Left ventricle myocardium inferior (tissue), 1 donor: ENCODE measurements around the gene CDK5RAP1. TPM values are rescaled to one million over a fixed set of nuclear protein-coding genes. Genes with fewer than 3 reads are reported as not detected.

Experiments used
- DNase-seq: peaks from one replicate; pipeline ENCODE4 v3.0.0-alpha.2; 2020
- H3K27ac ChIP-seq: fragments of 200-600 bp; replicated peaks from 2 replicates; pipeline ENCODE4 v1.8.0; 2021
- H3K27me3 ChIP-seq: fragments of 200-600 bp; 2 replicates; pipeline ENCODE4 v1.8.0; 2021; ENCODE audit warnings: low read depth
- H3K36me3 ChIP-seq: fragments of 200-600 bp; 2 replicates; pipeline ENCODE4 v1.8.0; 2021
- H3K4me1 ChIP-seq: fragments of 200-600 bp; 2 replicates; pipeline ENCODE4 v1.8.0; 2021
- H3K4me3 ChIP-seq: fragments of 200-600 bp; 2 replicates; pipeline ENCODE4 v1.8.0; 2021; ENCODE audit warnings: mild to moderate bottlenecking, moderate library complexity
- H3K9me3 ChIP-seq: fragments of 200-600 bp; replicated peaks from 2 replicates; pipeline ENCODE4 v1.8.0; 2021
- CTCF ChIP-seq: fragments of 200-600 bp; IDR thresholded peaks from 2 replicates; pipeline ENCODE4 v1.8.0; 2021; ENCODE audit warnings: antibody characterized with exemption, mild to moderate bottlenecking, borderline replicate concordance
- intact Hi-C: fragments of 100-400 bp; cut with micrococcal nuclease; formaldehyde crosslinking; loops from one replicate; pipeline ENCODE4 v1.11.0; 2022
- total RNA-seq: library from RNA; stranded (reverse); fragmentation: NEBNext Ultra II Directional; extraction: Animal tissue kit (Norgen Biotek cat#: 25700); gene quantifications from one replicate; pipeline ENCODE4 v1.2.1, GENCODE V29; 2021
- donor health status: DM: no; HTN: yes; CAD: no; lungs with severe emphysema.

Gene CDK5RAP1
- total RNA-seq, 1 donor from 2014 or later = 19.9 TPM

GRCh38 chr20:33362898-33363297, 38.4 kb downstream of the CDK5RAP1 start:
- Histone ChIP-seq H3K27me3 (no peaks in the 10 kb centered on the region), H3K9me3 (no peaks in the 10 kb centered on the region), H3K27ac (no peak overlapping the region), H3K4me1 (peaks cover 19% of the 10 kb centered on the region), H3K4me3 (no peak overlapping the region), H3K36me3 (peaks cover 93% of the 10 kb centered on the region)
- intact Hi-C loops = no loop called here
- DNase-seq = no peak
- no peak for TF ChIP-seq CTCF

- intact Hi-C loops = no loop called here
- H3K4me1 ChIP-seq = peaks cover 19% of the 10 kb centered on the region
- H3K9me3 ChIP-seq = no peaks in the 10 kb centered on the region
- TF ChIP-seq CTCF = no peak
- no peak overlapping the region for H3K4me3 ChIP-seq
- H3K36me3 ChIP-seq = peaks cover 84% of the 10 kb centered on the region
- no peaks in the 10 kb centered on the region for H3K27me3 ChIP-seq
- no peak overlapping the region for H3K27ac ChIP-seq
- DNase-seq = no peak
These were observed 41.7 kb downstream of the CDK5RAP1 start for GRCh38 chr20:33359399-33360261.

DNA sequence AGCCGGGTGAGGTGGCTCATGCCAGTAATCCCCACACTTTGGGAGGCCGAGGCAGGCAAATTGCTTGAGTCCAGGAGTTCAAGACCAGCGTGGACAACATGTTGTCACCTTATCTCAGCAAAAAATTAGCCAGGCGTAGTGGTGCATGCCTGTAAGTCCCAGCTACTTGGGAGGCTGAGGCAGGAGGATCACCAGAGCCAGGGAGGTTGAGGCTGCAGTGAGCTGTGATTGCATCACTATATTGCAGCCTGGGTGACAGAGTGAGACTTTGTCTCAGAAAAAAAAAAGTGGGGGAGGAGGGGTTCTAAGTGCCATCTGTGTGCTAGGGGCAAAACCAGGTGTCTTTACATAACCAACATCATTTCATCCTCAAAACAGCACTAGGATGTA, 48.3 kb downstream of the CDK5RAP1 start:
- DNase-seq = no peak
- intact Hi-C loops = no loop called here
- Histone ChIP-seq H3K27ac (no peak overlapping the region), H3K27me3 (no peaks in the 10 kb centered on the region), H3K4me3 (no peak overlapping the region), H3K36me3 (peaks cover 49% of the 10 kb centered on the region), H3K4me1 (no peaks in the 10 kb centered on the region), H3K9me3 (no peaks in the 10 kb centered on the region)
- TF ChIP-seq CTCF = no peak

DNA sequence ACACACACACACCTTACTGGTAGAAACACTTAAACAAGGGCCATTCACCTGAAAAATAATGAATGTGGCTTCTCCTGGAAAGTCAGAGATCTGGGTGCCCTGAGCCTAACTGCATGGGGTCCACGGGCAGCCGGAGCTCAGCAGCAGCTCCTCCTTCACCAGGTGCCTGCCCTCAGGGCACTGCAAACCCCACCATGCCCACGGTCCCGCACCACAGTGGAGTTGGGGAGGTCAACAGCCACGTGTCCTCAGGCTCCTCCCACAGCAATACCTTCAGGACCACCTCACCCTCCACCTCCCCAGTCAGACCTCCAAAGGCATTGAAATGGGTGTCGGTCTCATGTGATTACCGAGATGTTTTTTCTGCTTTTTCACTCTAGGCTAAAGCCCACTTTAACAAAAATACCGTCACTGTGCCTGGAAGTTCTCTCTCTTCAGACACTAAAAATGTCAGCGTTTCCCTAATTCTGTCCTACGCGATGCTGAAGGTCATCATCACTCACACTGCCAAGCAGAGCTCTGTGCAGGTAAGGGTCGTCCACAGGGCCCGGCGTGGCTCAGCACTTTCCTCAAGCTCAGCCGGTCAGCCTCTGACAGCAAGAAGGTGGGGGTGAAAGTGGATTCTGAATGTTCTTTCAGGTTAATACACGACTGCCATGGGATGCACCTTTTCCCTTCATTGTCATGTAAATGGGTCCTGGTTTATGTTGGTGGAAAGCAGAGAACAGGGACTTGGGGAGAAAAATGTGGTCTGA, 48.9 kb downstream of the CDK5RAP1 start:
- Histone ChIP-seq H3K4me3 (no peak overlapping the region), H3K27ac (no peak overlapping the region), H3K9me3 (no peaks in the 10 kb centered on the region), H3K27me3 (no peaks in the 10 kb centered on the region), H3K36me3 (peaks cover 47% of the 10 kb centered on the region), H3K4me1 (no peaks in the 10 kb centered on the region)
- intact Hi-C loops = no loop called here
- no peak for TF ChIP-seq CTCF
- no peak for DNase-seq

DNA sequence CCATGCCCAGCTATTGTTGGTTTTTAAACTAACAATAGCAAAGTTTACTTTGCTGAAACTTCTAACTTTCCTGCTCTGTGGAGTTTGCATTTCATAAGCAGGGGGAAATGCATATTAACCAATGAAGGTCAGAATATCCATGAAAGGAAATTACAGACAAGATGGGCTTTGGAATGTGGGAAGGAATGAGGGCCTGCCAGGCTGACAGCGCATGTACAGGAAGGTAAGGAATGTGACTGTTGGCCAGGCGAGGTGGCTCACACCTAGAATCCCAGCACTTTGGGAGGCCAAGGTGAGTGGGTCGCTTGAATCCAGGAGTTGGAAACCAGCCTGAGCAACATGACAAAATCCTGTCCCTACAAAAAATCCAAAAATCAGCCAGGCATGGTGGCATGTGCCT, 49.6 kb downstream of the CDK5RAP1 start:
- TF ChIP-seq CTCF = no peak
- intact Hi-C loops = no loop called here
- Histone ChIP-seq H3K27me3 (no peaks in the 10 kb centered on the region), H3K9me3 (no peaks in the 10 kb centered on the region), H3K27ac (no peak overlapping the region), H3K4me1 (no peaks in the 10 kb centered on the region), H3K4me3 (no peak overlapping the region), H3K36me3 (peaks cover 41% of the 10 kb centered on the region)
- DNase-seq = no peak
